D721Med (cell line): Measurements from ENCODE around the gene LTBP4.
"Not testable (repeated sequence)": the region's sequence is repeated elsewhere in the genome, so short reads cannot be mapped to it uniquely, and the experiment has no call there.

Experiments used
- DNase-seq: peaks from one replicate; pipeline ENCODE4 v3.0.0; 2011; ENCODE audit warnings: low spot score; ENCODE audit not compliant: insufficient read length
- FAIRE-seq: peaks from 2 replicates; lab custom pipeline; 2011; peaks lifted over from hg19 to GRCh38; lab: Jason Lieb, UNC
- TF ChIP-seq, protein P1 (sequence below): IDR thresholded peaks from 2 replicates; pipeline ENCODE4 v1.5.1; 2012; ENCODE audit warnings: mild to moderate bottlenecking, control low read depth; ENCODE audit not compliant: insufficient read depth; ENCODE audit errors: missing control alignments

The LTBP4 gene

DNA sequence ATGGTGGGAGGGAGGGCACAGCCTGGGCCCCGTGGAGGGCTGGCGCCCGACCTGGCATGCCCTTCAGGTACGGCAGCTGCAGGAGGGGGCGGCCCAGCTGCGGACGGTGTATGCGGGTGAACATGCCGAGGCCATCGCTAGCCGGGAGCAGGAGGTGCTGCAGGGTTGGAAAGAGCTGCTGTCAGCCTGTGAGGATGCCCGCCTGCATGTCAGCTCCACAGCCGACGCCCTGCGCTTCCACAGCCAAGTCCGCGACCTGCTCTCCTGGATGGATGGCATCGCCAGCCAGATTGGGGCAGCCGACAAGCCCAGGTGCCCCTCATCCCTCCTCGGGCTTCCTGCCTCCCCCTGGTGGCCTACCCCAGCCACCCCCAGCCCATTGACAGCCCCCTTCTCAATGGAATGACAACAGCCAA lies 41.1 kb upstream of the LTBP4 start:
- TF ChIP-seq, protein P1, sequence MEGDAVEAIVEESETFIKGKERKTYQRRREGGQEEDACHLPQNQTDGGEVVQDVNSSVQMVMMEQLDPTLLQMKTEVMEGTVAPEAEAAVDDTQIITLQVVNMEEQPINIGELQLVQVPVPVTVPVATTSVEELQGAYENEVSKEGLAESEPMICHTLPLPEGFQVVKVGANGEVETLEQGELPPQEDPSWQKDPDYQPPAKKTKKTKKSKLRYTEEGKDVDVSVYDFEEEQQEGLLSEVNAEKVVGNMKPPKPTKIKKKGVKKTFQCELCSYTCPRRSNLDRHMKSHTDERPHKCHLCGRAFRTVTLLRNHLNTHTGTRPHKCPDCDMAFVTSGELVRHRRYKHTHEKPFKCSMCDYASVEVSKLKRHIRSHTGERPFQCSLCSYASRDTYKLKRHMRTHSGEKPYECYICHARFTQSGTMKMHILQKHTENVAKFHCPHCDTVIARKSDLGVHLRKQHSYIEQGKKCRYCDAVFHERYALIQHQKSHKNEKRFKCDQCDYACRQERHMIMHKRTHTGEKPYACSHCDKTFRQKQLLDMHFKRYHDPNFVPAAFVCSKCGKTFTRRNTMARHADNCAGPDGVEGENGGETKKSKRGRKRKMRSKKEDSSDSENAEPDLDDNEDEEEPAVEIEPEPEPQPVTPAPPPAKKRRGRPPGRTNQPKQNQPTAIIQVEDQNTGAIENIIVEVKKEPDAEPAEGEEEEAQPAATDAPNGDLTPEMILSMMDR: no peak
- FAIRE-seq: no peak
- no peak for DNase-seq

DNA sequence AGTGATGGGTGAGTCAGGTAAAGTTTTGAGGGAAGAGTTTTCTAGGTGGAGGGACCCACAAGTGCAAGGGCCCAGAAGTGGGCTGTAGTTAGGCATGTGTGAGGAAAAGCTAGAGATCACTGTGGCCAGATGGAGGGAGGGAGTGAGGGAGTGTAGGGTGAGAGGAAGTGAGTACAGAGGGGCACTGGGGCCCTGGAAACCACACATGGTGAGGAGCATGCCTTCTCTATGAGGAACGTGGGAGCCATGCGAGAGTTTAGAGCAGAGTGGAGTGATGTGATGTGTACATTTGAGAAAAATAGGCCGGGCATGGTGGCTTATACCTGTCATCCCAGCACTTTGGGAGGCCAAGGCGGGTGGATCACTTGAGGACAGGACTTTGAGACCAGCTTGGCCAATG lies 39.2 kb upstream of the LTBP4 start:
- TF ChIP-seq, protein P1: no peak
- DNase-seq: no peak

GRCh38 chr19:40564535-40564934 lies 36.6 kb upstream of the LTBP4 start:
- not testable (repeated sequence) for FAIRE-seq, DNase-seq

More for the DNA sequence above, 39.2 kb upstream of the LTBP4 start:
- no peak for FAIRE-seq

GRCh38 chr19:40565355-40565754 lies 35.8 kb upstream of the LTBP4 start:
- TF ChIP-seq, protein P1: no peak
- peak; percentile 8 for DNase-seq
- no peak for FAIRE-seq

- no peak for FAIRE-seq
Measured at GRCh38 chr19:40565910-40566495, 35.2 kb upstream of the LTBP4 start.

GRCh38 chr19:40567040-40567749 lies 34.0 kb upstream of the LTBP4 start:
- no peak for DNase-seq
- TF ChIP-seq, protein P1: no peak
- FAIRE-seq: no peak

More at GRCh38 chr19:40565910-40566495, 35.2 kb upstream of the LTBP4 start:
- DNase-seq: peak; percentile 22
- TF ChIP-seq, protein P1: no peak

DNA sequence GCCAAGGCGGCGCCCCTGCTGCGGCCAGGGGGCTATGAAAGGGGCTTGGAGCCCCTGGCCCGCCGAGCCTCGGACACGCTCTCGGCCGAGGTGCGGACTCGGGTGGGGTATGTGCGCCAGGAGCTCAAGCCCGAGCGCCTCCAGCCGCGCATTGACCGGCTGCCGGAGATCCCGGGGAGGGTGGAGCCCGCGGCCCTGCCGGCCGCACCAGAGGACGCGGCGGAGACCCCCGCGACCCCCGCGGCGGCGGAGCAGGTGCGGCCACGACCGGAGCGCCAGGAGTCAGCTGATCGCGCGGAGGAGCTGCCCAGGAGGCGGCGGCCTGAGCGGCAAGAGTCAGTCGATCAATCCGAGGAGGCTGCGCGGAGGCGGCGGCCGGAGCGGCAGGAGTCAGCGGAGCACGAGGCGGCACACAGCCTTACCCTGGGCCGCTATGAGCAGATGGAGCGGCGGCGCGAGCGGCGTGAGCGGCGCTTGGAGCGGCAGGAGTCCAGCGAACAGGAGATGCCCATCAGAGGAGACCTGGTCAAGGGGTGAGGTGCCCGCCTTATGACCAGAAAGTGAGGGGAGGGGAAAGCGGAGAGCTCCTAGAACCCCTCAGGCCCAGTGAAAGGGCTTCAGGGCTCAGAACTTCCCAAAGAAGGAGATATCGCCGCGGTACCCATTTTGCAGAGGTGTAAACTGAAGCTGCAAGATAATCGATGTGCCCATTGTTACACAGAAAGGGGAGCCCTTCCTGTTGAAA lies 33.2 kb upstream of the LTBP4 start:
- TF ChIP-seq, protein P1: no peak
- DNase-seq (no peak), FAIRE-seq (no peak)
